HG03066 (cell line): ENCODE data around the gene FAF1.
"Not testable (repeated sequence)": the region's sequence is repeated elsewhere in the genome, so short reads cannot be mapped to it uniquely, and the experiment has no call there.

Experiments used
- ATAC-seq: cut with Tn5 transposase; IDR thresholded peaks from one replicate; pipeline ENCODE4 v1.9.1; 2021; ENCODE audit warnings: low read depth; ENCODE audit not compliant: unreplicated experiment

The FAF1 gene

DNA sequence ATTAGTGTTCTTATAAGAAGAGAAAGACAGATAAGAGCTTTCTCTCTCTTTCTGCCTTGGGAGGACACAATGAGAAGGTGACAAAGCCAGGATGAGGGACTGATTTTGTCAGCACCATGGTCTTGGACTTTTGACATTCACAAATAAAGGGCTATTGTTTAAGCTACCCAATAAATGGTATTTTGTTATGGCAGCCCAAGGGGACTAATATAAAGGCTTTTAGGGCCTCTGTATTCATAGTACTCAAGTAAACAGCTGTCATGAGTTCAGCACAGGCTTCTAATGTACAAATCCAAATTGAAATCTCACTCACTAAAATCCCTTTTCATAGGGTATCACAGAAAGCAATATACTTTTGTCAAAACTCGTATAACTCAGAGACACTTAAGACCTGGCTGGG, 242.7 kb downstream of the FAF1 start:
- no peak for ATAC-seq

DNA sequence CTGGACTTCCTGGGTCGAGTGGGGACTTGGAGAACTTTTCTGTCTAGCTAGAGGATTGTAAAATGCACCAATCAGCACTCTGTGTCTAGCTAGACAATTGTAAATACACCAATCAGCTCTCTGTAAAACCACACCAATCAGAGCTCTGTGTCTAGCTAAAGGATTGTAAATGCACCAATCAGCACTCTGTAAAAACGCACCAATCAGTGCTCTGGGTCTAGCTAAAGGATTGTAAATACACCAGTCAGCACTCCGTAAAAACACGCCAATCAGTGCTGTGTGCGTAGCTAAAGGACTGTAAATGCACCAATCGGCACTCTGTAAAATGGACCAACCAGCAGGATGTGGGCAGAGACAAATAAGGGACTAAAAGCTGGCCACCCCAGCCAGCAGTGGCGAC, 243.6 kb downstream of the FAF1 start:
- ATAC-seq = not testable (repeated sequence)

DNA sequence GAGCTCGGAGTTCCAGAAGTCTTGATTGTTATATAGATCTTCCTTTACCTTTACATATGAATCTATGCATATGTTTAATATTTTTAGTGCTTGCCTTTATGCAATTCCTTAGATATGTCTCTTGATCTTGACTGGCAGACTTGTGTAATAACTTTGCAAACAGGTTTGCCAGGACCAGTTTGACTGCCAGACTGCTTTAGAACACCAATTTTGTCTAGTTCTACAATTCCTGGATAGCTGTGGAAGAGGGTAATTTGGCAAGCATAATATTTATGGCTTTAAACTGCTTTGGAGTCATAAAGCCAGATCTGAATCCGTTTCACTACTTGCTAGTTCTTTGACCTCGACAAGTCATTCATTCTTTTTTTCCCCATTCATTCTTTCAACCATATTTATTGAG, 250.0 kb downstream of the FAF1 start:
- ATAC-seq = no peak

DNA sequence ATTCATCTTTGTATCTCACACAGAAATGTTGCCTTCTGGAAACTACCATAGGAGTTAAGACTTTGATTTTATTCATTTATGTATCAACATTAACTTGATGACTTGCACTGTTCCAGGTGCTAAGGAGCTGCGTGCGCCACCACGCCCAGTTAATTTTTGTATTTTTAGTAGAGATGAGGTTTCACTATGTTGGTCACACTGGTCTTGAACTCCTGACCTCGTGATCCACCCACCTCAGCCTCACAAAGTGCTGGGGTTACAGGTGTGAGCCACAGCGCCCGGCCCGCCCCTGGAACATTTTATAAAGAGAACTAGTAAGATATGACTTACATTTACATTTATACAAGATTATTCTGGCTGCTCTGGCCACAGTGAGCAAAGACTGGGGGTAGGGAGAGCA, 252.2 kb downstream of the FAF1 start:
- no peak for ATAC-seq

DNA sequence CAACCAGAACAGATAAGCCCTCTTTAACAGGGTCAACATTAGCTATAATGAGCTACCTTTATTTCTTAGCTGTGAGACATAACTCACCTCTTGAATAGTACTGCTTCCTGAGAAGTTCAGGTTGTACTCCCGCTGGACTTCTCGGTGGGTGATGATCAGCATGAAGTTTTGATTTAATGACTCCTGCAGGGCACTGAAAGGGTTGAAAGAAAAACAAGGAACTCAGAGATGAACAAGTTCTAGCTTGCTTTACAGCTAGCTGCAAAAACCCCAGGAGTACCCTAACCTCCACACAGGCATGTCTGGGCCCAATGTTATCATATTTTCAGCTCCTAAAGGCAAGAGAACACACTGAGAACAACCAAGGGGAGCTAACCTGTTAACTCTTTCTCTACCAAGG, 254.4 kb downstream of the FAF1 start:
- ATAC-seq = no peak

DNA sequence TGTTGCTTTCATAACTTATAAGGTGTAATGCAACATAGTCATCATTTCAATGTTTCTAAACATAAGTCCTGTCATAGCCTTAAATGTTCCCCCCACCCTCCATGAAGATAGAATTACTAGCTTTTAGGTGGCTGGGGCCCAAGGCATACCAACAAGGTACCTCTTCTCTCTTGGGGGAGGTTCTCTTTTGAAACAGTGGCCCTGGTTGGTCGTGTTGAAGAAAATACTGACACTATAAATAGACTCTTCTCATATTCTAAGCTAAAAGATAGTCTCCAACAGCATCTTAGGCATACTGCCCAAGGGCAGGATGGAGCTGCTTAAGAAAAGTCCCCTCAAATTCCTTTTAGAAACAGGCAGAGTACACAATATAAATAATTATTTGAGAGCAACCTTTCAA, 255.0 kb downstream of the FAF1 start:
- no peak for ATAC-seq

DNA sequence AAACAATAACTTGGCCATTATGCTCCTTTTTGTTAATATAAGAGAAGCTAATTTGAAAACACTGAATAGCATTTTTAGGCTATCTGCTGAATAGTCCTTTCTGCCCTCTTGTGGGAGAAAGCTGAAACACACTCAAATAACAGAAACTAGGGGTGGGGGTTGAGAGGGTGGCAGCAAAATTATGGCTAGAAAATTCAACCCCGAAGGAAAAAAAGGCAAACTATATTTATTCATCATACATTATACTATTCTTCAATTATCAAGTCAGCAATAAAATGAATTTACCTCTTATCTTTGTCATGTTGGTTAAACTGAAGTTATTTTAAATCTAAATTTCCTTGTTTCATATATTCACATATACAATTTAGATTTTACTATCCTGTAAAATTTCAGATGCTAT, 255.9 kb downstream of the FAF1 start:
- no peak for ATAC-seq

DNA sequence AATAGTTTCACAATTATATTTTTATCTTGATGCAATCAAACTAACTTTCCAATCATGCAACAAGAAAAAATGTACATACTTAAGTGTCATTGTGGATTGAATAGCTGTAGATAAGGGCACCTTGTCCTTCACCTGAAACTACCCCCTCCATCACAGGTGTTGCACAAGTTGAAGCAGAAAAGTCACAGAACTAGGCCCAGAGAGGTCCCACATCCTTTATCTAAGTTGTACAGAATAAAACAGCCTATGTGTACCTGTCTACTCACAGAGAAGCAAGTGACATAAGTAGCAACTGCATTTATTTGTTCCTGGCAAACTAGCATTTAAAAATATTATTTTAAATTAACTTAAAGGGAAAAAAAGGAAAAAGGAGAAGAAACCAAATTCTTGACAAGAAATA, 256.8 kb downstream of the FAF1 start:
- no peak for ATAC-seq

DNA sequence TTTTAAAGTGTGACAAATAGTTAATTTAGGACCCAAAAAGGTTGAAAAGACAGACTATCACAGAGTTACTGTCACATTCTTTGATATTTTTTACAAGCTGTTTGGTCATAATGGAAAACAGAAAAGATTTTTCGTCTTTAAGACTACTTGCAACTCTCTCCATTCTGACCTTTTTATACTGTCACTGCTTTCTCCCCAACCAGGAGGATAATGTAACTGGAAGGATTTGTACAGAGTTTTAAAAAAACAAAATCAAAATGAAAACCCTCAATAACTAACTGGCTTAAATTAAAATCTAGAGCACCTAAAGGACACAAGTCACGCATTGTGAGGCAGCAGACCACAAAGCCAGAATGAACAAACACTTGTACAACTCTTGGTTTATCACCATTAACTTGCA, 257.7 kb downstream of the FAF1 start:
- ATAC-seq = no peak

DNA sequence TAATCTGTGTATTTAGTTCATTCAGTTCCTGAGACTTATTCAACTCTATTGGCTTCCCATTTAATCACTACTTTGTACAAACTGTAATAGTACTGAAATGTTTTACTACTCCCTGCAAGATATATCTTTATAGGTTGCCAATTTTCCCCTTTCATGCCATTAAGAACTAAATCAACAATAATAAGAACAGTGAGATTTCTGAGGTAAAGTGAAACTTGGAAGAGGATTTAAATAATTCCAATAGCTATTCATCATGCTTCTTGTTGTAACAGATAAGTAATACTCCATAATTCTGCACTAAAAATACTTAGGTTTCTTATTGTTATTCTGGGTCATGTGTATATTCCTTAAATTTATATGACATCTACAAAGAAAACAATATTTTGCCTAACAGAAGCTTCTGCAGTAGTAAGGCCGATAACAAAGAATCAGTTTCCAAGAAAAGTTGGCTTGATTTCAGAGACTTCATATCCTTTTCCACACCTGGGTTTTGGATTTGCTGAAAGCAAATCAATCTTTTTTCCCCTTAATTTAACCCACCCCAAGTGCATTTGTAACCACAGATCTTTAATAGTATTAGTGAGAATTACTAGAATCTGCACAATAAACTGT, 258.3 kb downstream of the FAF1 start:
- ATAC-seq = no peak

DNA sequence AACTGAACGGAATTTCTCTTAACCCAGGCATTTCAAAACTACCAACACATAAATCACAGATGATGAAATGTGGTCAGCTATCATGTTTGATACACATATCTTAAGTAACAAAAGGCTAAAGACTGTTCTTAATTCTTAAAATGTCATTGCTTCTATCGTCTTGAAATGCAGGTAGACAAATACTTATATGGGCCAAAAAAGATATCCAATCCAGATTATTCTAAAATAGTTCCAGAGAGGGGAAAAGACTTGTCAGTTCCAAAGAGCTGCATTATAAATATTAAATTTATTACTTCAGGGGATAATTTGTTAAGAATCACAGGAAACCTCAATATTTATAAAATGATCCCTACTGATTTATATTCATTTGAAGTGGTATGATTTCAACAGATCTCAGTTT, 259.4 kb downstream of the FAF1 start:
- no peak for ATAC-seq

DNA sequence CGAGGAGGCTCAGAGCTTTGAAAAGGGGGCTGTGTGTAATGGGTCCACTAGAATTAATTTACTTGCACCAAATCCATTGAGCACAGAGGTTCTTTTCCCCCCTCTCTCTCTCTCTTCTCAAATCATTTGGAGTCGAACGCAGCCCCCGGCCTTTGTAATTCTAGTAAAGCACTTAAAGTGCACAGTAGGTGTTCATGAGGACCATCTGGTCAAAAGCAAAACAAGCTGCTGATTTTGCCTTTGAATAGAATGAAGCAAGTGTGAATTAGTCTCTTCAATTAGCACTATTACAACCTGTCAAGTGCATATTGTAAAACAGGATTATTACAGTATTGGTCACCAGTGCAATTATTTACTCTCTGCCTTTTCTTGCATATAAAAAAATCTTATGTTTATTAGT, 259.9 kb downstream of the FAF1 start:
- no peak for ATAC-seq

DNA sequence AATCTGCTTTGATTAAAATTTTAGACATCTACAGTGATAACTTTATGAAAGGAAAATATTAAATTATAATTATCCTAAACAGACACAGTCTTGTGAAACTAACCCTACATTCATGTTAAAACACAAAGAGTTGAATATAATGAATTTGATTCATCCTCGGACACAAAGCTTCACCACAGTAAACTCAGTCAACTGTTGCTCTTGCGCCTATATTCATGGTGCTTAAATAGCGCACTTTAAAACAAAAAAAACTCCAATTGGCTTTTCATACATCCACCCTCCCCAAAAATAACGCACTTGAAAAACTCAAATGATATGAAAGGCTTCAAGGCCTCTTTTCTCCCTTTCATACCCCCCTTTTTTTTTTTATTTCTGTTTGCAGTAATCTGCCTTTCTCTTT, 260.3 kb downstream of the FAF1 start:
- ATAC-seq = no peak

DNA sequence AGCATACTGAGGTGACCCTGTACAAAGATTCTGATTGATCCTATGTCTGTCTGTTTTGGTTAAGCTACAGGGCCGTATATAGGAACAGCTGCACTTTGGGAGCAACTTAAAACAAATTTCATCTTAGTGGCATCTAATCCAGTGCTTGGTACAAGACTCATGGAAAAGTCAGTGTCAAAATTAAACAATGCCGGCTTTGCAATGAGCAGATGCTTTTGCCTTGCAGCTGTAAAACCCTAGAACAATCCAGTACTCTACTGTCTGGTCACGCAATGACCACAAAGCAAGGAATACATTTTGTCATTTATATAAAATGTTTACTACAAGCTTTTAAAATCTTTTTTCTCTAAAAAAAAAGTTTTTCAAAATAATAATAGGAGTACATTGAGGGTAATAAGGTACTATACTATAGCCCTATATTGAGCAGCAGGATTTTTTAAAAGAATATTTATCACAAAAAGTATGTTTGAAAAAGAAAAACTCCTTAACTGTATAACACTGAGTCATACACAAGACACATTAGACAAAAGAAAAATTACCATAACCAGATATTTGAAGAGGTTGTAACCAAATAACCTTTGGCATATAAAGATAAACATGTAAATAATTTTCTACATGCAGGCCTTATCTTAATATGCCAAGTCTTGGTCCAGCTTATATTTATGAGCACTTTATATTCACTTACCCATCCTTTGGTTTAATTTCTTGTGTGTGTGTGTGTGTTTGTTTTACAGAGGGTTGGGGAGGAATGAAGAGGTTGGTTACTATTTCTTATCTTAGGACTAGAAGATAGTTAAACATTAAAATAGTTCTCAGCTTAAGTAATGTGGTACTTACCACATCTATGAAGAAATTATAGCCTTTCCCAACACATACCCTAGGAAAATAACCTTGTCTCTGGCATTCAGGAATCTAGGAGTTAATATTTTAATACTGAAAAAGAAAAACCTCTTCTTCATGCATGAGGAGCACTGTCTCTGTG, 262.3 kb downstream of the FAF1 start:
- no peak for ATAC-seq

DNA sequence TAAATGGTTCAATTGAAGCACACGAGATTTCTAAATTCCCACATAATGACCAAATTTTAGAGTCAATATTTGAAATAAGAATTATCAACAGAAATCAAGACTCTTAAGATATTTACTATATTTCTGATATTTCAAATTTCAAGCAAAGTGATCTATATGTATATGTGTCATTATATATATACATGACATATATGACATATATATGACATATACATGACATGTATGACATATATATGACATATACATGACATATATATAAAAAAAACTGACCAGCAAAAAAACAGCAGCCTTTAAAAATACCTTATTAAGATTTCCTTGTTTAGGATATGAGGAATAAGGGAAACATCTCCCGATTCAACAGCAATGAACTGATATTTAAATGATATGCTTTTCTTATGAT, 266.2 kb downstream of the FAF1 start:
- ATAC-seq = no peak

DNA sequence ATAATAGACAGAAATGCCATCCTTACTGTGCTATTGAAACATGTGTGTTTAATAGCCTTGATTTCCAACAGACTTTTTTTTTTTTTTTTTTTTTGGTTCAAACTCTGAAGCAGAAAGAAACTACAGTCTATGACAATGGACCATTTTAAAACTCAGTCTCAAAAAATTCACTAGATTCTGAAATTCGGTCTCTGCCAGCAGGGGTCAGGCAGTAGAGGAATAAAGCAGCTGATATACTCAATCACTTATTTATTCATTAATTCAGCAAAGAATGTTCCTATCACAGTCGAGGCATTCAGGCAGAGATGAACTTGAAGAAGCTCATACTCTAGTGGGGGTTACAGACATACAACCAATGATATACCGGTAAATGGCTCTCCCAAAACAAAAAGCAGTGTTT, 275.9 kb downstream of the FAF1 start:
- ATAC-seq = no peak

DNA sequence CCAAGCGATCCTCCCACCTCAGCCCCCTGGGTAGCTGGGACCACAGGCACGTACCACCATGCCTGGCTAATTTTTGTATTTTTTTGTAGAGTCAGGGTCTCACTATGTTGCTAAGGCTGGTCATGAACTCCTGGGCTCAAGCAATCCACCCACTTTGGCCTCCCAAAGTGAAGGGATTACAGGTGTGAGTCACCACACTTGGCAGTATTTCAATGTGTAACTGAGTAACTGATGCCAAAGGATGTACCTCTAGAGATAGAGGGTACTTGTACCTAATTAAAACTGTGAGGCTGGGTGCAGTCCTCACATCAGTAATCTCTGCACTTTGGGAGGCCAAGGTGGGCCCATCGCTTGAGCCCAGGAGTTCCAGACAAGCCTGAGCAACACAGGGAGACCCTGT, 278.1 kb downstream of the FAF1 start:
- no peak for ATAC-seq

DNA sequence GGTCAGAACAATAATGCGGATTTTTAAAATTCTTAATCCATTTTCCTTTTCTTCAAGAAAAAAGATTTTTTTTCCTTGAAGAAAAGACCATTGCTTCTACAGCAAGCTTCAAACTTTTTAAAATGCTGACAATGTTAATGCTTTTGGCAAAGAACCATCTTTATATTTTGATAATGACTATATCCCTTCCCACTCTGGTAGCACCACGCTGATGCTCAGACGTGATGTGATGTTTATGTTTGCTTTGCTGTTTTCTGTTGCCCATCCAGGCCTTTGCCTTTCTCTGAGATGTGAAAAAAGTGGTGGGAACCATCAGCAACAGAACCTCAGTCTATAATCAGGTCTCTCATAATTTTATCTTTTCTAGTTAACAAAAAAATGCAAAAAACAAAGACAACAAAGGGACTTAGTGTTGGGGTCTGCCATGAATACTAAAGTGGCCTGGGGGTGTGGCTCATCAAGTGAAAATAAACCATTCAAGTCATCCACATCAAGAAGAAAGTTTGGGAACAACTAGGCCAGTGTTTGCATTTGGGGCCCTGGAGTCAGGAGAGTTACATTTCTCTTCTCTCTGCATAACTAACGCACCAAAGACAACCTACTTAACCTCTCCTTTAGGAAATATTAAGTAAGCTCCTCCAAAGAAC, 292.2 kb downstream of the FAF1 start:
- ATAC-seq = no peak

DNA sequence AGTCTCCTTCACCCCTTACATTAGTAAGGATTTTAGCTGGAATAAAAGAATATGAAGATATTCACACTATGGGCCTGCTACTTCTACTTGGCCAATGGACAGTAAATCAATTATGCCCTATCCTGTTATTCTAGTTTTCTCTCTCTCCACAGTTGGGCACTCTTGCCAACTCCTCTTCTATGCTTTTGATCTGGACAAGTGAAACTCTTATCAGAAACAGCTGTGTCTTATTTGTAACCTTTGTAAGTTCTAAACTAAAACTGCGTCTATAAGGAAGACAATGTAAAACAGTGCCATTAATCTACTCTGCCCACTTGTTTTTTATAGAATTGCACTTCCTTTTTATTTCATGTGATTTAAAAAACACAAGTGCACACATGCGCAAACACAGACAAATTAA, 292.8 kb downstream of the FAF1 start:
- ATAC-seq = no peak

DNA sequence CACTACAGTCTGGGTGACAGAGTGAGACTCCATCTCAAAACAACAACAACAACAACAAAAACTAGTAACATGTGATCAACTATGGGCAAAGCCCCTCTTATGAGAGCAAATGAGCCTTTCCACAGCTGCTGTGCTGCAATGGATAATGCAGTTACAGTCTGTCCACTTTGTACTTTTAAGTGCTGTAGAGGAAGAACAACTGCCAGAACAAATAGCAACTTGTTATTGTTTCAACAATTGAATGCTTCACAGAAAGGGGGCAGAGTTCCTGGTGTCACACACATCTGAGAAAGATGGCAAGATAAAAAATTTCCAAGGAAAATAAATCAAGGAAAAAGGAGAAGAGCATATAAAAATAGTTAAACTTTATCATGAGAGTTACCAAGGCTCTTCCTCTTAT, 293.2 kb downstream of the FAF1 start:
- ATAC-seq = no peak

DNA sequence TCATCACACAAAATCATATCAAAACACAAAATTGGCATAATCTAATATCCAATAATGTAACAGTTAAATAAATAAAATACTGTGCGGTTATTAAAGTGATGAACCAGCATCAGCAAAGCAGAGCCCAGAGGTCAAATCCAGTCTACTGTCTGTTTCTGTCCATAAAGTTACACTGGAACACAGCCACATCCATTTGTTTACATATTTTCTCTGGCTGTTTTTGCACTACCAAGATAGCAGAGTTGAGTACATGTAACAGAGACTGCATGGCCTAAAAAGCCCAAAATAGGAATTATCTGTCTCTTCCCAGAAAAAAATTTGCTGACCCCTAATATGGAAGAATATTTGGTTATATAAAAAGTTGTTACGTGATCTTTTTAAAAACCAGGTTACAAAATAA, 294.7 kb downstream of the FAF1 start:
- no peak for ATAC-seq

DNA sequence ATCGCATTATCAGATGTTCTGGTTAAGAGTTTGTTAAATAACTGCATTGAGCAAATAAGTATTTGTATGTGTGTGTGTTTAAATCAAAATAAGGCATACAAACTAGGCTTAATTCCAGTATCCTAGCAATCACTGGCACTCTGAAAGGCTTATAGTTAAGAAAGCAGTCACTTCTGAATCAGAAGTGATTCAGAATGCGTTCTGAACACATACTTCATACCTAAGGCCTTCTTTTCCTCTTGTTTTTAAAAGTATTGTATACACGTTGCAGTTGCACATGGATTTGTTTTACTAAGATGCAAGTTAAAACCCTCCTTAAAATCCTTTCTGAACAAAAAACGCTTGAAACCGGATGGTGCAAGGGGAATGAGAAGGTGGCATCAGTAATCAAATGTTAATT, 298.4 kb downstream of the FAF1 start:
- ATAC-seq = no peak
